AG09319 (cell line): Measurements from ENCODE around the gene TMEFF1.

ENCODE experiments used
- DNase-seq: peaks from one replicate; pipeline ENCODE4 v3.0.0-alpha.2; 2010; ENCODE audit warnings: low read depth; ENCODE audit errors: extremely low read depth
- TF ChIP-seq, protein P1 (sequence below): IDR thresholded peaks from 2 replicates; pipeline ENCODE4 v1.5.1; 2011; ENCODE audit warnings: low read depth, mild to moderate bottlenecking, inconsistent platforms, low read length, moderate library complexity

TMEFF1 gene

DNA sequence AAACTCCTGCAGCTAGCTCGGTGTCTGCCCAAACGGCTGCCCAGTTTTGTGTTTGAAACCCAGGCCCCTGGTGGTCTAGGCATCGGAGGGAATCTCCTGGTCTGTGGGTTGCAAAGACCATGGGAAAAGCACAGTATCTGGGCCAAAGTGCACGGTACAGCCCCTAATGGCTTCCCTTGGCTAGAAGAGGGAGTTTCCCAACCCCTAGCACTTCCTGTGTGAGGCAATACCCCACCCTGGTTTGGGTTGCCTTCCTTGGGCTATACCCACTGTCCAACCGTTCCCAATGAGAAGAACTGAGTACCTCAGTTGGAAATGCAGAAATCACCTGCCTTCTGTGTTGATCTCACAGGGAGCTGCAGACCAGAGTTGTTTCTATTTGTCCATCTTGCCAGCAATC lies 146.7 kb downstream of the TMEFF1 start:
- no peak for DNase-seq
- TF ChIP-seq, protein P1, sequence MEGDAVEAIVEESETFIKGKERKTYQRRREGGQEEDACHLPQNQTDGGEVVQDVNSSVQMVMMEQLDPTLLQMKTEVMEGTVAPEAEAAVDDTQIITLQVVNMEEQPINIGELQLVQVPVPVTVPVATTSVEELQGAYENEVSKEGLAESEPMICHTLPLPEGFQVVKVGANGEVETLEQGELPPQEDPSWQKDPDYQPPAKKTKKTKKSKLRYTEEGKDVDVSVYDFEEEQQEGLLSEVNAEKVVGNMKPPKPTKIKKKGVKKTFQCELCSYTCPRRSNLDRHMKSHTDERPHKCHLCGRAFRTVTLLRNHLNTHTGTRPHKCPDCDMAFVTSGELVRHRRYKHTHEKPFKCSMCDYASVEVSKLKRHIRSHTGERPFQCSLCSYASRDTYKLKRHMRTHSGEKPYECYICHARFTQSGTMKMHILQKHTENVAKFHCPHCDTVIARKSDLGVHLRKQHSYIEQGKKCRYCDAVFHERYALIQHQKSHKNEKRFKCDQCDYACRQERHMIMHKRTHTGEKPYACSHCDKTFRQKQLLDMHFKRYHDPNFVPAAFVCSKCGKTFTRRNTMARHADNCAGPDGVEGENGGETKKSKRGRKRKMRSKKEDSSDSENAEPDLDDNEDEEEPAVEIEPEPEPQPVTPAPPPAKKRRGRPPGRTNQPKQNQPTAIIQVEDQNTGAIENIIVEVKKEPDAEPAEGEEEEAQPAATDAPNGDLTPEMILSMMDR, result no peak

DNA sequence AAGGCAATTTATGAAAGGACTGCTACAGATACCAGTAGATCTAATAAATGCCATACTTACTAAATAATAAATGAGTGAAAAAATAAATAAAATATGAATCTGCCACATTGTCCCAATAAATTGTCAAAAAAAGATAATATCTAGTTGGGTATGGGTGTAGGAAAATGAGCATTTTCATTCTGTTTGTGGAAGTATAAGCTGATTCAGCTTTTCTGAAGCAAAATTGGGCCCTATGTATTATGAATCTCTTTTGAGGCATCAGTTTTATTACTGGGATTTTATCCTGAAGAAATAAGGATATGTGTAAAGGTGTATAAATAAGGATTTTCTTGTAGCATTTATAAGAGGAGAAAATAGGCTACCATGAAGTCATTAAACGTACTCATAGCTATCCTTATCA lies 151.0 kb downstream of the TMEFF1 start:
- TF ChIP-seq, protein P1, result no peak
- DNase-seq, result no peak

DNA sequence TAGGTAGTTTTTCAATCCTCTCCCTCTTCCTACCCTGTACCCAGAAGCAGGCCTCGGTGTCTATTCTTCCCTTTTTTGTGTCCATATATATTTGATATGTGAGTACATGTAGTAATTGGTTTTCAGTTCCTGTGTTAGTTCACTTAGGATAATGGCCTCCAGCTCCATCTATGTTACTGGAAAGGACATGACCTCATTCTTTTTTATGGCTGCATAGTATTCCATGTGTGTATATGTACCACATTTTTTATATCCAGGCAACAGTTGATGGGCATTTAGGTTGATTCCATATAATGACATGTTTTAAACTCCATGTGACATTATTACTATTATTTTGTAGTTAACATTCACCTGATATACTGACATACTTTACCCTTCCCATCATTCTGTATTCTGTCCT lies 154.0 kb downstream of the TMEFF1 start:
- DNase-seq, result no peak
- TF ChIP-seq, protein P1, result no peak
